Fibroblast of lung (primary cell): ENCODE data around the gene PCDH9. TPM values are rescaled to one million over a fixed set of nuclear protein-coding genes. Genes with fewer than 3 reads are reported as not detected.
A peak's percentile ranks its signal among the peaks of the same experiment; 100 is the strongest.

Experiments
- DNase-seq, 2 donors: peaks; one replicate each; pipeline versions ENCODE4 v3.0.0 to v3.0.0-alpha.2; 2010; ENCODE audit warnings: low read depth in 2 of 2
- H2AFZ ChIP-seq: 2 replicates; pipeline ENCODE4 v1.5.1; 2012; ENCODE audit warnings: low read length, control low read depth, inconsistent platforms
- H3K27ac ChIP-seq: 2 replicates; pipeline ENCODE4 v1.5.1; 2011; ENCODE audit warnings: low read length, control low read depth; ENCODE audit not compliant: insufficient read depth
- H3K27me3 ChIP-seq: 2 replicates; pipeline ENCODE4 v1.5.1; 2011; ENCODE audit warnings: mild to moderate bottlenecking, low read length; ENCODE audit not compliant: control insufficient read depth, insufficient read depth
- H3K36me3 ChIP-seq: 2 replicates; pipeline ENCODE4 v1.5.1; 2011; ENCODE audit warnings: low read length; ENCODE audit not compliant: control insufficient read depth, insufficient read depth
- H3K4me1 ChIP-seq: 2 replicates; pipeline ENCODE4 v1.5.1; 2011; ENCODE audit warnings: low read length; ENCODE audit not compliant: control insufficient read depth, insufficient read depth; ENCODE audit errors: extremely low read depth
- H3K4me2 ChIP-seq: 2 replicates; pipeline ENCODE4 v1.5.1; 2011; ENCODE audit warnings: low read length, control low read depth; ENCODE audit not compliant: insufficient read depth; ENCODE audit errors: extremely low read depth
- H3K4me3 ChIP-seq, 4 experiments: fragments of 200-600 bp in 1 of 4; sonication (generic) in 1 of 4; replicated peaks in 1 of 4; 2 replicates each; pipeline ENCODE4 v1.5.1; 2011 to 2016; ENCODE audit warnings: low read length in 4 of 4, low read depth in 3 of 4, mild to moderate bottlenecking in 3 of 4, control low read depth in 2 of 4, inconsistent platforms in 1 of 4, mixed read lengths in 1 of 4; ENCODE audit not compliant: insufficient read depth in 1 of 4; ENCODE audit errors: control extremely low read depth in 1 of 4
- H3K79me2 ChIP-seq: 2 replicates; pipeline ENCODE4 v1.5.1; 2012; ENCODE audit warnings: mild to moderate bottlenecking, low read length, inconsistent platforms; ENCODE audit not compliant: control insufficient read depth, insufficient read depth
- H3K9ac ChIP-seq: 2 replicates; pipeline ENCODE4 v1.5.1; 2011; ENCODE audit warnings: mild to moderate bottlenecking, low read length, control low read depth; ENCODE audit not compliant: insufficient read depth
- H3K9me3 ChIP-seq: 2 replicates; pipeline ENCODE4 v1.5.1; 2012; ENCODE audit warnings: low read depth, low read length; ENCODE audit not compliant: control insufficient read depth, insufficient read depth
- H4K20me1 ChIP-seq: 2 replicates; pipeline ENCODE4 v1.5.1; 2011; ENCODE audit warnings: low read length; ENCODE audit not compliant: control insufficient read depth, insufficient read depth; ENCODE audit errors: extremely low read depth
- CTCF ChIP-seq, 2 donors: IDR thresholded peaks in 1 of 2; conservative IDR thresholded peaks in 1 of 2; 1 replicate in 1 of 2; 2 replicates in 1 of 2; pipeline ENCODE4 v1.5.1; 2011 to 2012; ENCODE audit warnings: low read length in 2 of 2, control low read depth in 1 of 2, inconsistent platforms in 1 of 2, low read depth in 1 of 2, mild to moderate bottlenecking in 1 of 2
- EZH2 ChIP-seq: IDR thresholded peaks from 2 replicates; pipeline ENCODE4 v1.5.1; 2012; ENCODE audit warnings: low read length, control low read depth, mild to moderate bottlenecking; ENCODE audit errors: missing control alignments
- polyA plus RNA-seq, 2 donors: library from polyadenylated mRNA; depleted of rRNA in 1 of 2; stranded (reverse) in 1 of 2; unstranded in 1 of 2; fragments of >200 nt; gene quantifications; 2 replicates each; pipeline ENCODE4 v1.2.1, GENCODE V29; 2011 to 2012; ENCODE audit warnings: missing spikeins in 1 of 2
- total RNA-seq: library from RNA; depleted of rRNA; stranded (reverse); fragments of >200 nt; gene quantifications from 2 replicates; pipeline ENCODE4 v1.2.1, GENCODE V29; 2014

The PCDH9 gene
- total and polyA plus RNA-seq, 2 donors (not counting 1 experiment from before 2014, with no cell fraction given) = 0.50 to 0.67 TPM

- peak in 1 of 2 donors; percentile 69 for DNase-seq
- Histone ChIP-seq H3K79me2 (no peaks in the 10 kb centered on the region), H3K4me2 (no peak overlapping the region), H2AFZ (no peak overlapping the region), H3K27me3 (no peaks in the 10 kb centered on the region), H3K9ac (no peak overlapping the region), H3K9me3 (no peaks in the 10 kb centered on the region), H4K20me1 (no peaks in the 10 kb centered on the region), H3K36me3 (no peaks in the 10 kb centered on the region), H3K27ac (no peak overlapping the region), H3K4me3 (no peak overlapping the region), H3K4me1 (no peaks in the 10 kb centered on the region)
- TF ChIP-seq EZH2 = no peak
- no peak for TF ChIP-seq CTCF (conservative IDR thresholded peaks at IDR 0.05 in 1 of 2, IDR thresholded peaks at IDR 0.05 in 1 of 2; ENCODE audit: low read depth in 1 of 2, low read length in 2 of 2)
These were observed 819.8 kb downstream of the PCDH9 start for GRCh38 chr13:66410314-66410713.

- H3K4me2 ChIP-seq = no peak overlapping the region
- H2AFZ ChIP-seq = no peak overlapping the region
- TF ChIP-seq EZH2 (no peak), CTCF (conservative IDR thresholded peaks at IDR 0.05 in 1 of 2, IDR thresholded peaks at IDR 0.05 in 1 of 2; ENCODE audit: low read depth in 1 of 2, low read length in 2 of 2) (no peak)
- no peaks in the 10 kb centered on the region for H3K4me1 ChIP-seq
- no peaks in the 10 kb centered on the region for H3K9me3 ChIP-seq
- no peaks in the 10 kb centered on the region for H3K79me2 ChIP-seq
- no peak overlapping the region for H3K9ac ChIP-seq
- no peaks in the 10 kb centered on the region for H3K36me3 ChIP-seq
- no peaks in the 10 kb centered on the region for H4K20me1 ChIP-seq
- no peaks in the 10 kb centered on the region for H3K27me3 ChIP-seq
- no peak overlapping the region for H3K27ac ChIP-seq
- no peak for DNase-seq
- no peak overlapping the region for H3K4me3 ChIP-seq
These were observed 820.6 kb downstream of the PCDH9 start for GRCh38 chr13:66409542-66409941.

DNA sequence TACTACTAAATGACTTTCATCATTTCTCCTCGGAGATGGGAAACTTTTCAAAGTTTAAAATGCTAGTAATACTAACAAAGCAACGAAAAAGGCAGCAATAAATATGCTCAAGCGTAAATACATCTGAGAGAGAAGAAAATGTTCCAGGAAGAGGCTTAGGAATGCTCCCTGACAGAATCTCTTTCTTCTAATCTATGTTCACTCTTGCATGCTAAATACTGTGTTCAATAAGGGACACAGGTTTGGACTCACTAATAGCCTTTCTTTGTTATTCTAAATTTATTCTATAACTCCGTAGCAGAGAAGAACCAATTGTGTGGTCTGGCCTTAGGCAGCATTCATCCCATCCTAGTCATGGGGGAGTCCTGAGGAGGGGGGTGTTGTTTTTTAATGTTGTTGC is 823.0 kb downstream of the PCDH9 start:
- H3K9ac ChIP-seq = no peak overlapping the region
- no peaks in the 10 kb centered on the region for H3K9me3 ChIP-seq
- peak in 1 of 2 donors; percentile 22 for DNase-seq
- H3K27me3 ChIP-seq = no peaks in the 10 kb centered on the region
- no peak overlapping the region for H3K27ac ChIP-seq
- H3K4me1 ChIP-seq = no peaks in the 10 kb centered on the region
- no peaks in the 10 kb centered on the region for H3K36me3 ChIP-seq
- H2AFZ ChIP-seq = no peak overlapping the region
- no peaks in the 10 kb centered on the region for H4K20me1 ChIP-seq
- H3K79me2 ChIP-seq = no peaks in the 10 kb centered on the region
- TF ChIP-seq EZH2 (no peak), CTCF (conservative IDR thresholded peaks at IDR 0.05 in 1 of 2, IDR thresholded peaks at IDR 0.05 in 1 of 2; ENCODE audit: low read depth in 1 of 2, low read length in 2 of 2) (no peak)
- H3K4me3 ChIP-seq = no peak overlapping the region
- H3K4me2 ChIP-seq = no peak overlapping the region
